SH-SY5Y (cell line): ENCODE results near the gene LRRC75B.

Source experiments
- GATA2 ChIP-seq: IDR thresholded peaks from 2 replicates; pipeline ENCODE4 v1.6.1; 2011; ENCODE audit warnings: mild to moderate bottlenecking, low read depth, low read length
- GATA3 ChIP-seq: IDR thresholded peaks from 2 replicates; pipeline ENCODE4 v1.6.1; 2011; ENCODE audit warnings: low read depth, mild to moderate bottlenecking, low read length, moderate library complexity

The LRRC75B gene

GRCh38 chr22:24590596-24591173, 2.2 kb downstream of the LRRC75B start:
- TF ChIP-seq GATA2 (no peak), GATA3 (no peak)

GRCh38 chr22:24589518-24590030, 3.3 kb downstream of the LRRC75B start:
- TF ChIP-seq GATA3: no peak
- TF ChIP-seq GATA2: no peak

GRCh38 chr22:24588757-24589481, 4.0 kb downstream of the LRRC75B start:
- TF ChIP-seq GATA3: no peak
- no peak for TF ChIP-seq GATA2

GRCh38 chr22:24588381-24588756, 4.5 kb downstream of the LRRC75B start:
- TF ChIP-seq GATA2: no peak
- TF ChIP-seq GATA3: no peak

- TF ChIP-seq GATA2 (no peak), GATA3 (no peak)
Measured at GRCh38 chr22:24587948-24588347, 4.9 kb downstream of the LRRC75B start.

- TF ChIP-seq GATA2 (no peak), GATA3 (no peak)
Measured at GRCh38 chr22:24587251-24587650, 5.6 kb downstream of the LRRC75B start.

- no peak for TF ChIP-seq GATA2
- TF ChIP-seq GATA3: no peak
Measured at GRCh38 chr22:24585927-24586546, 6.8 kb downstream of the LRRC75B start.

GRCh38 chr22:24585461-24585860, 7.4 kb downstream of the LRRC75B start:
- no peak for TF ChIP-seq GATA3
- no peak for TF ChIP-seq GATA2

GRCh38 chr22:24584871-24585411, 7.9 kb downstream of the LRRC75B start:
- no peak for TF ChIP-seq GATA2
- no peak for TF ChIP-seq GATA3

GRCh38 chr22:24584166-24584790, 8.6 kb downstream of the LRRC75B start:
- TF ChIP-seq GATA3 (no peak), GATA2 (no peak; the same call in 1 of the 2 replicates)

- peak; percentile 75 for TF ChIP-seq GATA2
- no peak for TF ChIP-seq GATA3
Measured at GRCh38 chr22:24583221-24584165, 9.4 kb downstream of the LRRC75B start.

- TF ChIP-seq GATA3 (no peak), GATA2 (no peak)
Measured at GRCh38 chr22:24582056-24582814, 10.6 kb downstream of the LRRC75B start.
